Suprapubic skin (tissue), 4 donors: Measurements from ENCODE around the gene RERE. TPM values are rescaled to one million over a fixed set of nuclear protein-coding genes. Genes with fewer than 3 reads are reported as not detected.

Experiments used
- DNase-seq, 2 donors: peaks; one replicate each; pipeline ENCODE4 v3.0.0-alpha.2; 2019; ENCODE audit warnings: low spot score in 2 of 2
- H3K27ac ChIP-seq: fragments of 200-600 bp; sonication (generic); one replicate; pipeline ENCODE4 v1.5.1; 2019
- H3K27me3 ChIP-seq: fragments of 200-600 bp; sonication (generic); one replicate; pipeline ENCODE4 v1.5.1; 2019
- H3K36me3 ChIP-seq: fragments of 200-600 bp; sonication (generic); one replicate; pipeline ENCODE4 v1.5.1; 2019
- H3K4me1 ChIP-seq: fragments of 200-600 bp; sonication (generic); one replicate; pipeline ENCODE4 v1.5.1; 2019
- H3K4me3 ChIP-seq: fragments of 200-600 bp; sonication (generic); one replicate; pipeline ENCODE4 v1.5.1; 2019; ENCODE audit warnings: mild to moderate bottlenecking
- H3K9me3 ChIP-seq: fragments of 200-600 bp; sonication (generic); one replicate; pipeline ENCODE4 v1.5.1; 2019
- CTCF ChIP-seq, 2 donors: fragments of 200-600 bp in 1 of 2; fragments of 450-650 bp in 1 of 2; sonication (generic) in 1 of 2; IDR thresholded peaks; one replicate each; pipeline ENCODE4 v1.5.1; 2016 to 2019; ENCODE audit warnings: antibody characterized with exemption in 2 of 2, mild to moderate bottlenecking in 1 of 2, moderate library complexity in 1 of 2
- EP300 ChIP-seq: sonication (generic); formaldehyde crosslinking; IDR thresholded peaks from one replicate; pipeline ENCODE4 v1.6.1; 2017; ENCODE audit warnings: antibody characterized with exemption
- POLR2A ChIP-seq, 2 donors: fragments of 450-650 bp; IDR thresholded peaks; one replicate each; pipeline ENCODE4 v1.6.1; 2017; ENCODE audit warnings: antibody characterized with exemption in 2 of 2, mild to moderate bottlenecking in 2 of 2, moderate library complexity in 2 of 2
- POLR2AphosphoS5 ChIP-seq, 3 donors: sonication (generic); formaldehyde crosslinking; IDR thresholded peaks; one replicate each; pipeline ENCODE4 v1.6.1; 2017; ENCODE audit warnings: antibody characterized with exemption in 3 of 3
- WGBS: methylation state at CpG from one replicate; pipeline ENCODE4 v1.1.5; 2018; 5-methylcytosine and 5-hydroxymethylcytosine counted together
- total RNA-seq, 4 donors: library from RNA; depleted of rRNA; stranded (reverse); fragments of >200 nt; gene quantifications; one replicate each; pipeline ENCODE4 v1.1.0, GENCODE V29; 2016

Gene RERE
- total RNA-seq, 4 donors from 2014 or later, result 43.4 to 113 (median 83.3) TPM

GRCh38 chr1:8533124-8533523 is 284.3 kb downstream of the RERE start:
- WGBS, result 81% methylated on average over 4 of the region's 4 CpGs
- no peaks in the 10 kb centered on the region for H3K36me3 ChIP-seq
- no peak for TF ChIP-seq POLR2A (IDR thresholded peaks at IDR 0.05)
- TF ChIP-seq POLR2AphosphoS5 (IDR thresholded peaks at IDR 0.05), result no peak
- TF ChIP-seq EP300, result no peak
- no peak for TF ChIP-seq CTCF (IDR thresholded peaks at IDR 0.05)
- H3K4me1 ChIP-seq, result peaks cover 3% of the 10 kb centered on the region
- no peak overlapping the region for H3K27ac ChIP-seq
- H3K4me3 ChIP-seq, result no peak overlapping the region
- no peaks in the 10 kb centered on the region for H3K27me3 ChIP-seq
- H3K9me3 ChIP-seq, result no peaks in the 10 kb centered on the region
- DNase-seq, result no peak

- Histone ChIP-seq H3K36me3 (no peaks in the 10 kb centered on the region), H3K27me3 (no peaks in the 10 kb centered on the region), H3K27ac (no peak overlapping the region), H3K9me3 (no peaks in the 10 kb centered on the region), H3K4me1 (peaks cover 23% of the 10 kb centered on the region), H3K4me3 (no peak overlapping the region)
- no peak for TF ChIP-seq POLR2AphosphoS5 (IDR thresholded peaks at IDR 0.05)
- DNase-seq, result no peak
- 78% methylated on average over 3 of the region's 3 CpGs for WGBS
Measured at GRCh38 chr1:8529901-8530300, 287.5 kb downstream of the RERE start.

- no peak overlapping the region for H3K4me3 ChIP-seq
- H3K4me1 ChIP-seq, result peaks cover 41% of the 10 kb centered on the region
- H3K27ac ChIP-seq, result peak overlapping the region; percentile 96
- no peaks in the 10 kb centered on the region for H3K36me3 ChIP-seq
- H3K9me3 ChIP-seq, result no peaks in the 10 kb centered on the region
- DNase-seq, result no peak
- 33% methylated on average over 4 of the region's 4 CpGs for WGBS
- H3K27me3 ChIP-seq, result no peaks in the 10 kb centered on the region
- TF ChIP-seq POLR2AphosphoS5 (IDR thresholded peaks at IDR 0.05) (no peak), EP300 (no peak), CTCF (IDR thresholded peaks at IDR 0.05) (no peak), POLR2A (IDR thresholded peaks at IDR 0.05) (no peak)
Measured at GRCh38 chr1:8527941-8528340, 289.5 kb downstream of the RERE start.

- Histone ChIP-seq H3K4me3 (peak overlapping the region; percentile 57), H3K27ac (peak overlapping the region; percentile 96), H3K36me3 (peaks cover 3% of the 10 kb centered on the region), H3K9me3 (no peaks in the 10 kb centered on the region), H3K4me1 (peaks cover 50% of the 10 kb centered on the region), H3K27me3 (no peaks in the 10 kb centered on the region)
- peak; percentile 85 to 88 for DNase-seq
- peak in 1 of 2 donors; percentile 51 for TF ChIP-seq POLR2A (IDR thresholded peaks at IDR 0.05)
- TF ChIP-seq CTCF (IDR thresholded peaks at IDR 0.05), result no peak
- TF ChIP-seq EP300, result no peak
- TF ChIP-seq POLR2AphosphoS5 (IDR thresholded peaks at IDR 0.05), result peak; percentile 33 to 76 (median 70)
- WGBS, result under 1% methylated on average over 11 of the region's 11 CpGs
Measured at GRCh38 chr1:8525558-8526275, 291.7 kb downstream of the RERE start.

- peaks cover 3% of the 10 kb centered on the region for H3K36me3 ChIP-seq
- peaks cover 55% of the 10 kb centered on the region for H3K4me1 ChIP-seq
- TF ChIP-seq CTCF (IDR thresholded peaks at IDR 0.05) (no peak), POLR2A (IDR thresholded peaks at IDR 0.05) (no peak), EP300 (no peak), POLR2AphosphoS5 (IDR thresholded peaks at IDR 0.05) (no peak)
- peak overlapping the region; percentile 57 for H3K4me3 ChIP-seq
- no peaks in the 10 kb centered on the region for H3K27me3 ChIP-seq
- 1% methylated on average over 6 of the region's 6 CpGs for WGBS
- H3K9me3 ChIP-seq, result no peaks in the 10 kb centered on the region
- no peak for DNase-seq
- peak overlapping the region; percentile 96 for H3K27ac ChIP-seq
Measured at GRCh38 chr1:8525216-8525557, 292.3 kb downstream of the RERE start.
